Measurements from ENCODE around the gene TAF11L9.
"Not testable (repeated sequence)": the region's sequence is repeated elsewhere in the genome, so short reads cannot be mapped to it uniquely, and the experiment has no call there.

TAF11L9 gene

GRCh38 chr5:17594255-17594654 is at the start of gene TAF11L9:
Gene TAF11L9, minus strand, starts transcription at chr5:17594394.
- DNase-seq (ENCODE audit: low spot score), result not testable (repeated sequence)

- DNase-seq (ENCODE audit: low spot score), result no peak
These were observed 40.0 kb upstream of the TAF11L9 start, which contains the start of gene TAF11L14 for GRCh38 chr5:17634160-17634559. Gene TAF11L14, plus strand, starts transcription at chr5:17634460.

DNA sequence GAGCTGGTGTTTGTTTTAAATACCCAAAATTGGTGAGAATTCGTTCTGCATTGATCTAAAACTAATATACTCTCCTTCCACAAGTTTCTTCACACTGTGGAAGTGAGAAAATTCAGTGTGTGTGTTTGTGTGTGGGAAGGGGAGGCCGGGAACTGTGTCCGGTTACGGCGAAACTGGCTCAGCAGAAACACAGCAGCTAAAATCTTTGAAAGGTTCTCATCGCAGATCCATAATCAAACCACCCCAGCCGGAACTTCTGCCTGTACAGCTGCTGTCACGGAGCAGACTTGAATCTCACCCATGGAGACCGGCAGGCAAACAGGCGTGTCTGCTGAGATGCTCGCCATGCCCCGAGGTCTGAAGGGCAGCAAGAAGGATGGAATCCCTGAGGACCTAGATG is 37.6 kb upstream of the TAF11L9 start, which contains the start of gene TAF11L13:
TAF11L13 (plus strand) TSS at position 301 of the 400 bp plus-strand sequence.
- DNase-seq (ENCODE audit: low spot score), result not testable (repeated sequence)

GRCh38 chr5:17625686-17626085 is 31.5 kb upstream of the TAF11L9 start:
- DNase-seq (ENCODE audit: low spot score), result no peak

- DNase-seq (ENCODE audit: low spot score), result peak; percentile 9
These were observed 26.4 kb upstream of the TAF11L9 start for GRCh38 chr5:17620627-17621026.

DNA sequence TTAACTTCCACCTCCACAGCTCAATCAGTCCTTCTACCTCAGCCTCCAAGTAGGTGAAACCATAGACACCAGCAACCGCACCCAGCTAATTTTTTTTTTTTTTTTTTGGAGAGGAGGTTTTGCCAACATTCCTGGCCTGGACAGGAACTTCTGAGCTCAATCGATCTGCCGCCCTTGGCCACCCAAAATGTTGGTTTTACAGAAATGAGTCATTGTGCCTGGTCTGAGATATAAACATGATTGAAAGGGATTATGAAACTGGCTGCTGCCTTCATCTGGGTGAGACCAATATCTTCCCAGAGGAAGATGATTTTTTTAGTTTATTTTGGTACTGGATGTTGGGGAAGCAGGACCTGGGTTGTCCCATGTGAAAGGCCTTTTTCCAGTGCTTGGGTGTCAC is 25.2 kb upstream of the TAF11L9 start:
- no peak for DNase-seq (ENCODE audit: low spot score)

- no peak for DNase-seq (ENCODE audit: low spot score)
These were observed 20.8 kb upstream of the TAF11L9 start for GRCh38 chr5:17614872-17615605.

DNA sequence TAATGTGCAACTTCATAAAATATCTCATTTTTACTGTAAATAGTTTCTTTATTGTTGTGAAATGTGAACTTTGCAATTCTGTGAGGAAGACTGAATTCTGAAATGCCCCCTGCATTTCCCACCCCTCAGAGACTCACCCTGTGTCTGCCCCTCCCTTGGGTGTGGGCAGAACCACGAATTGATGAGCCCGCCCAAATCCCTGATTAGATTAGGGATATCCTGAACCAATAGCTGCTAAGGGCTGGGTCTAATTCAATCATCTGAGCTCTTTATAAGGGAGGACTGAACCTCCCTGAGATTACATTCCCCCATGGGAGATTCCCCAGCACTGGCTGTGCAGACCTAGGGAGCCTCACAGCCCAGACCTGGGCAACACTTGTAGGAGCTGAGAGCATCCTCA is 15.9 kb upstream of the TAF11L9 start, which contains the start of gene TAF11L12:
TAF11L12 (plus strand) TSS at position 301 of the 400 bp plus-strand sequence.
- DNase-seq (ENCODE audit: low spot score), result not testable (repeated sequence)

GRCh38 chr5:17607461-17607860 is 13.3 kb upstream of the TAF11L9 start:
- DNase-seq (ENCODE audit: low spot score), result not testable (repeated sequence)

DNA sequence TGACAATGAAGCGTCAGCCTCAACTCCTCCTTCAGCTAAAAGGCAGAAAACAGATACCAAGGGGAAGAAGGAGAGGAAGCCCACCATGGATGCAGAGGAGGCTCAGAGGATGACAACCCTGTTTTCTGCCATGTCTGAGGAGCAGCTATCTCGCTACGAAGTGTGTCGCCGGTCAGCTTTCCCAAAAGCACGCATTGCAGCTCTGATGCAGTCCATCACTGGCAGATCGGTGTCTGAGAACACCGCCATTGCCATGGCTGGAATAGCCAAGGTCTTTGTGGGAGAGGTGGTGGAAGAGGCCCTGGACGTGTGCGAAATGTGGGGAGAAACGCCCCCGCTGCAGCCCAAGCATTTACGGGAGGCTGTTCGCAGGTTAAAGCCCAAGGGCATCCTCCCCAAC is 10.8 kb upstream of the TAF11L9 start:
- DNase-seq (ENCODE audit: low spot score), result no peak

- DNase-seq (ENCODE audit: low spot score), result not testable (repeated sequence)
These were observed 9.7 kb upstream of the TAF11L9 start, which contains the start of gene TAF11L11 for GRCh38 chr5:17603880-17604279. Gene TAF11L11, plus strand, starts transcription at chr5:17604183.

- not testable (repeated sequence) for DNase-seq (ENCODE audit: low spot score)
These were observed 3.5 kb upstream of the TAF11L9 start, which contains the start of gene TAF11L10 for GRCh38 chr5:17597728-17598127. Gene TAF11L10, minus strand, starts transcription at chr5:17597828.

- DNase-seq (ENCODE audit: low spot score), result not testable (repeated sequence)
These were observed 3.3 kb downstream of the TAF11L9 start, which contains the start of gene TAF11L8 for GRCh38 chr5:17590860-17591259. Gene TAF11L8, minus strand, starts transcription at chr5:17590960.

GRCh38 chr5:17585658-17586057 is 8.5 kb downstream of the TAF11L9 start, which contains the start of gene TAF11L7:
Gene TAF11L7, minus strand, starts transcription at chr5:17585758.
- DNase-seq (ENCODE audit: low spot score), result not testable (repeated sequence)

All from GM03348 (cell line).